GM18861 (cell line): ENCODE data around the gene UROC1.

ENCODE experiments used
- ATAC-seq: cut with Tn5 transposase; IDR thresholded peaks from one replicate; pipeline ENCODE4 v1.9.1; 2021; ENCODE audit not compliant: unreplicated experiment

Gene UROC1

DNA sequence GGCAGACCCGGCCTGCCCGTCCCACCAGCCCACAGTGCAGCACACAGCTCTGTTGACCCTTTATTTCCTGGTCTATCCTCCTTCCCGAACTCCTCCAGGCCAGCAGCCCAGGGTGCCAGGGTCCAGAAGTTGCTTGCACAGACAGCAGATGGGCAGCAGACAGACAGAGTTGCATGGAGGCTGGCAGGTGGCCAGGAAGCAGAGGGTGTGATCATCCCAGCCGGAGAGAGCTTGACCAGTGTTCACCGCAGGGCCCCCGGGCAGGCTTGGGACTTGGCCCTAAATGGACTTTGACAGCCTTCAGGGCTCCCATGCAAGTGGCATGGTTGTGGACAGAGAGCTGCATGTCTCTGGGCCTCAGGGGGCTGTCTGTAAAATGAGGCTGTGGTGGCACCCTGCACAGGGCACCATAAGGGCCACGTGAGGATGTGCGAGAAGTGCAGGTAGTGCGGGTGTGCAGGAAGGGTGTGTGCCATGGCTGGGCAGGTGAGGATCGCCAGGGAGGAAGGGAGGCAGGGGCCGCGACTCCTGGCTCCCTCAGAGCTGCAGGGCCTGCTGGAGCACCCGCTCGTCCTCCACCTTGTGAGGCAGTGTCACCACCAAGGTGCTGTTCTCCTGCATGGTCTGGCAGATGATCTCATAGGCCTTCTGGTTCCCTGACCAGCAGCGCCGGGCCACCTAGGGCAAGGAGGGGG lies 35.6 kb downstream of the UROC1 start:
- no peak for ATAC-seq

DNA sequence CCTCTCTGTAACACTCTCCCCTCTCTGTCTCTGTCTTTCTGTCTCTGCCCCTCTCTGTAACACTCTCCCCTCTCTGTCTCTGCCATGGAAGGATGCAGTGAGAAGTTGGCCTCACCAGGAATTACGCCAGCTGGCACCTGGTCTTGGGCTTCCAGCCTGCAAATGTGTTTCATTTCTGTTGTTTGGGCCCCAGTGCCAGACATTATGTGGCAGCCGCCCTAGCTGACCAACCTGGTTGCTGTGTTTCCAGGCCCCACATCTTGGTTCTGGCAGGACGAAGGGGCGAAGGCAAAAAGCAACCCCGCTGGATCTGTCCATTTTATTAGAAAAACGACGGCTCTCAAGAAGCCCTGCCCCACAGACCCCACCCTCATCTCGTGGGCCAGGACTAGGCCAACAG lies 36.7 kb downstream of the UROC1 start:
- no peak for ATAC-seq

DNA sequence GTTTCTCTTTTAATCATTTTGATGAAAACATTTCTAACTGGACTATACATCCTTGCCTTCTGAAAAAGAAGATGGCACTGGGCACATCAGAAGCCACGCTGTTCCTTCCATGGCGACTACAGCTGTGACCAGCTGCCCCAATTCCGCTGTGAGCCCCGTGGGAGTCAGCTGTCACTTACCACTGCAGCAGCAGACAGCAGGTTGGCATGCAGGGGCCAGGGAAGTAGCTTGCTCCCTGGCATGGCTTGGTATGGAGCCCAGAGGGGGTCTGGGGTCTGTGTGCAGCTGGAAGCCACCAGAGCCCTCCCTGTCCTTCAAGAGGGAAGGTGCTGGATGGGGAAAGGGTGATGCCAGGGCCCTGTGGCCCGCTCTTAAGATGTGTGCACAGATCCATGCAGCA lies 37.4 kb downstream of the UROC1 start:
- ATAC-seq: no peak

DNA sequence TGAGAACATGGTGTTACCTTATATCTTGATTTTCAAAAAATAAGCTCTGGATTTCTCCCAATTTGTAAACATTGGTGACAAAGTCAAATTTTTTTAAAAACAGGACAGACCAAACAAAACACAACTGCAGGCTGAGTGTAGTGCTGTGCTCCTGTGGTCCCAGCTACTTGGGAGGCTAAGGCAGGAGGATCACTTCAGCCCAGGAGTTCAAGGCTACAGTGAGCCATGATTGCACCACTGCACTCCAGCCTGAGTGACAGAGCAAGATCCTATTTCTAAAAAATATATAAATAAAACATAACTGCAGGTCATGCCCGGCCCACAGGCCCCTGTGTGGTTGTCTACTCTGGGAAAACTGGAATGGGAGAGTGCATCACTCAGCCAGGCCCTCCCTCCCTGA lies 37.9 kb downstream of the UROC1 start:
- no peak for ATAC-seq

DNA sequence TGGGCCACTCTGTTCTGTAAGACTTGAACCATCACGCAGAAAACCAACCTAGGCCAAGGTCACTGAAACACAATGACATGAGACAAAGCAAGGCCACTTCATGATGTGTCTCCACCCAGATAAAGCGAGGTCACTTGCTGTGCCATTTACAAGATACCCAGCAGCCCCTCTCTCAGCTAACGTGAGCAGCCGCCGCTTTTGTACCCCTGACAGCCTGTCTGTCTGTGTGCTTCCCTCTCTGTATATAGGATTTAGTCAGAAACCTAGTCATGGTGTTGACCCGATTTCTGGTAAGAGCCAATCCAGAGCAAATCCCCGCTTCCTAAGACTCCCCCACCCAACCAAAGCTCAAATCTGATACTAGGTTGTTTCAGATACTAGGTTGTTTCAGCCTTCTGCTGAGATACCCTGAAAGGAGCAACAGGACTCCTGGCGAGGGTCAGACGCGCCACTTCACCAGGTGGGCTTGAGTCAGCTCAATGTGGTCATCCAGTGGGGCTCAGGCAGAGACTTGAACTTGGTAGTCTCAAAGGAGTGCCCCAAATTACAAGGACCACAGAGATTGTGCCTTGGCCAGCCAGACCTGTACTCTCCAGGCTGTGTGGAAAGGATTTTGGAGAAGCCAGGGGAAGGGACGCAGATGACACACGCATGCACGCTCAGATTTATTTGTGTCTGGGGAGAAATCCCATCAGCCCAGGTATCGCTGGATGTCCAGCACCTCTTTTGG lies 38.8 kb downstream of the UROC1 start:
- no peak for ATAC-seq

DNA sequence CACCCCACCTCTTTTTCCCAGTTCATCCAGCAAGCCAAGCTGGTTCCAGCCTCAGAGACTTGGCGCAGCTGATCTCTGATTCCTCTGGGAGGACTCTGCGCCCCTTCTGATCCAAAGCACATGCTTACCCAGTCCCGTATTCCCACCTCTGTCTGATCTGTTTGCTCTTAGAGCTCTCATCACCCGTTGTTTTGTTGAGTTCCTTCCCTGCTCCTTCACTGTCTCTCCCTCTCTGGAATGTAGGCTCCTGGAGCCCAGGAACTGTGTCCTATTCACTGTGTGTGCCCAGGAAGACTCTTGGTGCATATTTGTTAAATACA lies 40.6 kb downstream of the UROC1 start:
- ATAC-seq: no peak

DNA sequence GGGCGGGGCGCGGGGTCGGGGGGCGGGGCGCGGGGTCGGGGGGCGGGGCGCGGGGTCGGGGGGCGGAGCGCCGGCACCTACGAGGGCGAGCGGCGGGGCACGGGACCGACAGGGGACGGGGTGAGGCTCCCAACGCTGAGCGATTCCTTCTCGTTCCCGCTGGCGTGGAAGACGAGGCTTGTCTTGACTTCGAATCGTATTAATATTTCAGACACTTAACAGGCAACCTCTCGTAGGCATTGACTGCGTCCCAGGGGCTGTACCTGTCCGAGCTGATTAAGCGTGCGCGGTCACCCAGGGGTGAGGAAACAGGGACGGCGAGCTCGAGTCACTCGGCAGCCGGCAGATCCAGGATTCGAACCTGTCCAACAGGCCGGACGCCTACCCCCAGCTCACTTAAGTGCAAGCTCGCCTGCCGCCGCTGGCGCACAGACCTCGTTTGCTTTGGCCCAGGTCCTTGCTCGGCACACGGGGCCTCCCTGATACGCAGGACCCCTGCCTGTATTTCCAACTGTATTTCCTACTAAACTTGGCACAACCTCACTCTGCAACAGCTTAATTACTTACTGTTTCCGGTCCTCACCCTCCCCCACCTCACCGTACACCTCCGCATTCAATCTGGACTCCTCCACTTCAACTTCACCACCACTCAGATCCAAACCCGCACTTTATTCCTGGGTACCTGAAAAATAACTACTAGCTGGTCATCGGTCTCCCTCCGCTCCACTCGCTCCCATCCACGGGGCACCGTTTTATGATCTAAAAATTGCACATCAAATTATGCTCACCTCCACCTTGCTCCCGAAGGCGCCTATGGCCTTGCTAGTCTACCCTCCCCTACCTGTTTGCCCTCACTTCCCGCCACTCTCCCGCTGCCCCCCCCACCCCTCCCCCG lies 41.2 kb downstream of the UROC1 start:
- ATAC-seq: peak; percentile 9

DNA sequence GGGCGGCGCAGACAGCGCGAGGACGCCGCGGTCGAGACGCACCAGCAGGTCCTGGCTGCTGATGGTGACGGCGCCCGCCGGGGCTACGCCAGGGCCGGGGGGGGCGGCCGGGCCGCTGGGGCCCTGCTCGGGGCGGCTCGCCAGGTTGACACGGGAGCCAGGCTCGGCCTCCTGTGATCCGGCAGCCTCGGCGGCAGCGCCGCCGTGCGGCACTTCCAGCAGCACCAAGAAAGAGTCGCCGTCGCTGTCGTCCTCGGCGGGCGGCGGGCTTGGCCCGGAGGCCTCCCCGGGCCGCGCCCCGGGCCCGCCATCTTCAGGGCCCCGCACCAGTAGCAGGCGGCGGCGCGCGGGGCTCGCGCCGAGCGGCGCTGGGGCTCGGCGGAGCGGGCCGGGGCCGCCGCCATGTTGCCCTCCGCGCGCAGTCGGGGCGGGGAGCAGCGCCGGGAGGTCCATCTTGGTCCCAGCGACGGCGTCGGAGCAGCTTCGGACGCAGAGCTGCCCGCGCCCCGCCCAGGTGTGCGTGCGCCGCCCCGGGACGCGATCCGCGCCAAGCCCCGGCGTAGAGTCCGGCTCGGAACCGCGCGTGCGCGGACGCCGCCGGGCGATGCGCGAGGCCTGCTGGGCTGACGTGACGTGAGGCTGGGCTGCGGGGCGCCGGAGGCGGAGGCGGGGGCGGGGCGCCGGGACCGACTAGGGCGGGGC lies 42.0 kb downstream of the UROC1 start, which contains the start of gene ZXDC:
Gene ZXDC (minus strand): TSS at position 479 of the 702 bp plus-strand sequence. CDS start 26 bp downstream, at position 453.
- ATAC-seq: peak; percentile 85

DNA sequence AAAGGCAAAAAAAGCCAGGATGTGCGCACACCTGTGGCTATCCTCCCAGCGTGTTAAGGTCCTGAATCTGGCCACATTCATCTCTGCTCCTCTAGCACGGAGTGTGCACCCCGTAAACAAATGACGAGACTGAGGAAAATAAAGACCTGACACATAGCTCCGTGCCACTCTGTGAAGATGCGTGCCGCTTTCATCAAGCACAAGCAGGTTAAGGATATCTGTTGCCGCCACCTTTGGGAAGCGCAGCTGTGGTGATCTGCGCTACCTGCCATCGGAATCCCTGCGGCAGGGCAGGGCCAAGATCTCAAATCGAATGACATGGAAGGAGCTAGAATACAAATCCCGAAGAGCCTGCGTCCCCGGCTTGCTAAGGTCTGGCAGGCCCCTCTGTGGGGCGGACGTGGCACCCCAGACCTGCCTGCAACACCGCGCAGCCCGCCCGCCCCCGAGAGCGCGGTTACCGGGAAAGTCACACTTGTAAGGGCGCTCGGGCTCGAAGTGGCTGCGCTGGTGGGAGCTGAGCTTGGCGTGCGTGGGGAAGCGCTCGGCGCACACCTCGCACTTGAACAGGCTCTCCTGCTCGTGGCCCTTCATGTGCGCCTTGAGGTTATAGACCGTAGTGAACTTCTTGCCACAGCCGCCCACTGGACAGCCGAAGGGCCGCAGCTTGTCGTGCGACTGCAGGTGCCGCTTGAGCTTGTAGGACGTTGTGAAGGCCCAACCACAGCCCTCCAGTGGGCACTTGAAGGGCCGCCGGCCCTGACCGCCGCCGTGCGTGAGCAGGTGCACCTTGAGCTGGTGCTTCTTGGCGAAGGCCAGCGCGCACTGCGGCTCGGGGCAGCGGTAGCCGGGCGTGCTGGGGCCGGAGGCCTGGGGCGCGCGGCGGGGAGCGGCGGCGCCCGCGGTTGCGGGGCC lies 42.8 kb downstream of the UROC1 start:
- ATAC-seq: peak; percentile 8

DNA sequence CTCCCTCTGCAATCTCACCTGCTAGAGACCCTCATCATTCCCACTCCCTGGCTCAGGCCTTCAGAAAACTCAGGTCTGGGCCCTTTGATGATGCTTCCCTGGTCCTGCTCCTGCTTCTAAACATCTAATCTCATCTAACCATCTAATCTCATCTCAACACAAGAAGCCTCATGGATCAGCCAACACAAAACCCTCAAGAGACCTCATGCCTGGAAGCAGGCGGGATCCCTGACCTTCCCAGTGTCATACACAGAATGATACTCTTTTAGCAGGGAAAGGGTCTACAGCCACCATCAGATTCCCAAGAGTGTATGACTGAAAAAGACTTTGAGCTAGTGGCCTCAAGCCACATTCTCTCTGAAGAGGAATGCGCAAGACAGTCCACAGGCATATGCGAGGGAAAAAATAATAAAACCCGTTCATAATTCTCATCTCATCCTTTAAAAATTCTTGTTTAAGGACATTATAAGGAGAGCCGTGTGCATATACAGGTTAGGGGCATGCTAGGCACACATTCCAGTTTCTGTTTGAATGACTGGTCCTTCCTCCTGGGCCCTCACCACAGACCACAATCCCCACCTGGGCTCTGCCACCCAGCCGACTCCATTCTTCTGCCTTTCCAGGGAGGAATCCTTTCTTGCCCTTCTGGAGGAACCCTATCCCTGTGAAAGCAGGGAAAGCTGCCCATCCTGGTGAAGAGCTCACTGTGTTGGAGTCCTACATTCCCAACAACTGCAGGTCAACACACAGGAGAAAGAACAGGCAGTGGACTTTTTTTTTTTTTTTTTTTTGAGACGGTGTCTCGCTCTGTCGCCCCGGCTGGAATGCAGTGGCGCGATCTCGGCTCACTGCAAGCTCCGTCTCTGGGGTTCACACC lies 44.0 kb downstream of the UROC1 start:
- ATAC-seq: no peak

DNA sequence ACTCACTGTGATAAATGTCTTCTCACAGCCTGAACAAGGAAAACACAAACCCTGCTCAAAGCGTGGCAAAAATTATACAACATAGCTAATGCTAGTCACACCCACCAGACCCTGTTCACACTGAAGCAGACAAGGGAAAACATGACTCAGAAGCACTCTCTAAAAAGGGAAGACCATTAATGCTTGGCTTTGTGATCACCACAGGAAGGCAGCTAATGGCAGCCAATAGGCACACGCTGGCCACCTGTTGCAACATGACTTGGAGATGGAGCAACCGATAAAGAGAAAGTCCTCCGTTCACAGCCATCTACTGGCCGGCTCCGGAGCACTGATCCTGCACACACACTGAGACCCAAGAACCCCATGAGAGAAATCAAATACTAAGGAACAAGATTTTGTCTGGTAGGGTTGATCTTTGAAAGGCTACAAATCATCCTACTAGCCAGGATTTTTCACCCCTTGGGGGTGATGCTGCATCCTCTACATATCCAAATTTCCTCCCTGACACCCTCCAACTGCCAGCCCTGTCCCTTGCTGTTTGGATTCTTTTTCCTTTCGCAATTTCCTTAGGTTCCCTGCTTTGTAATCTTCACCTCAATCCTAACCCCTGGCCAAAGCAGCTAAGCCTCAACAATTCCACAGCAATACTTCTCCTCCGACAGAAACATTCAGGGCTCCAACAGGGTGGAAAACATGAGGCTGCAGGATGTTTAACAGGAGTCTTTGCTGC lies 45.1 kb downstream of the UROC1 start:
- ATAC-seq: no peak

DNA sequence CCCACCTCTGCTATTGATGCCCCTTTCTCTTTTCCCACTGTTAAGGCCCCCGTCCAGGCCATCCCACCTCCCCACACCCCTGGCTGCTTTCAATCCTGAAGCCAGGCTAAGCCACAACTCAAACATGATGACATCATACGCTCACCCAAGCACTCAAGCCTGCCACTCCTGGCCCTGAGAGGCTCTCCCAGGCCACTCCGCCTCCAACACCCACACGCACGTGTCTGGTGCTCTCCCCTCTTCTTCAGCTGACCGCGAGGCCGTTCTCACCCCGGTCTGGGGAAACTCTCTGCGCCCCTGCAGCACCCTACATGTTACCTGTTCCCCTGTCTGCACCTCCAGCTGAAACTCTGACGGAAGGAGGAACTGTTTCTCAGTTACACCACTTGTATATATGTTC lies 48.1 kb downstream of the UROC1 start:
- ATAC-seq: no peak

DNA sequence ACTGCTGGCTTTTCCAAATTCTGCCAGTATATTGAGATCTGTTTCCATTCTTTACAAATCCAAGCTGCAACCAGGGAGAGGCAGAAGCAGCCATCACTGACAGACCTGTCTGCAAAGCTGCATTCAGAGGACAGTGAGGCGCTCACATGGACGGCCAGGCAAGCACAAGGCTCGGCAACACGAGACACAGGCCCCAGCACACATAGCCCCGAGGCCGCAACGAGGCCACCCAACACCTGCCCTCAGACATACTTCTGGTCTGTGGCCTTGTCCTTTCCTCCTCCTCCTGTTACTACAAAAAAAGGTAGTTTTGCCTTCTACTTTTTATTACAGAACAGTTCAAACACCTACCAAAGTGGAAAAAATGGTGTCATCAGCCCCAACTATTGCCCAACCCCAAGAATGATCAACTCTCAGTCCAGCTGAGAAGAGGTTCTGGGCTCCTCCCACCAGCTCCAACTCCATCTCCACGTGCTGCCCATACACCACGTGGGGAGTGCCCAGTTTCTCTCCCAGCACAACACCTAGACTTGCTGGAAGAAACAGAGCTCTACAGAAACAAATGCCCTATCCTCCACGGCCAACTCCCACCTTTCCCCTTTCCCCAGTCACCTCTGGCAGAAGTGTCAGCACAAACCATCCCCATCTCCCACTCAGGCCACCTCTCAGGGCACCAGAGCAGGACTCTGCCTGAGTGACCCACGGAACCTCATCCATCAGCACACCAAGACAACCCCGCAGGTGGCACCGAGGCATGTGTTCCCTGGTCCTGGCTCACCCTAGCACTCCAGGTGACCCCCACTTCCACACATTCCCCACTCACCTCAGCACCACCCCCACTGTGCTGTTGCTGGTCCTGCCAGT lies 49.3 kb downstream of the UROC1 start:
- no peak for ATAC-seq

DNA sequence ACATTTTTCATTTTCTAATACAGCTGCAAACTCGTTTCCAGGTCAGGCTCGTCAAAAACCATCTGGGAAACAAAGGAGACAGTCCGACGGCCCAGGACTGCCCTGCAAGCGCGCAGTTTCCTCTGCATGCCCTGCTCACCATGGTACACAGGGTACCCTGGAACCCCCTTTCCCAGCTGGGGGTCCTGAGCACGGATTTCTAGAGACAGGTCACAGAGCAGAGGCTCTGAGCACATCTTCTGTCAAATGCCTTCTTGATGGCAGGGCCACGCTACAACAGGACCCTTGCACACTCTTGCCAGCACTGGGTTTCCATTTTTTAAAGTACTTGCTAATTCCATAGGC lies 50.0 kb downstream of the UROC1 start:
- ATAC-seq: no peak

DNA sequence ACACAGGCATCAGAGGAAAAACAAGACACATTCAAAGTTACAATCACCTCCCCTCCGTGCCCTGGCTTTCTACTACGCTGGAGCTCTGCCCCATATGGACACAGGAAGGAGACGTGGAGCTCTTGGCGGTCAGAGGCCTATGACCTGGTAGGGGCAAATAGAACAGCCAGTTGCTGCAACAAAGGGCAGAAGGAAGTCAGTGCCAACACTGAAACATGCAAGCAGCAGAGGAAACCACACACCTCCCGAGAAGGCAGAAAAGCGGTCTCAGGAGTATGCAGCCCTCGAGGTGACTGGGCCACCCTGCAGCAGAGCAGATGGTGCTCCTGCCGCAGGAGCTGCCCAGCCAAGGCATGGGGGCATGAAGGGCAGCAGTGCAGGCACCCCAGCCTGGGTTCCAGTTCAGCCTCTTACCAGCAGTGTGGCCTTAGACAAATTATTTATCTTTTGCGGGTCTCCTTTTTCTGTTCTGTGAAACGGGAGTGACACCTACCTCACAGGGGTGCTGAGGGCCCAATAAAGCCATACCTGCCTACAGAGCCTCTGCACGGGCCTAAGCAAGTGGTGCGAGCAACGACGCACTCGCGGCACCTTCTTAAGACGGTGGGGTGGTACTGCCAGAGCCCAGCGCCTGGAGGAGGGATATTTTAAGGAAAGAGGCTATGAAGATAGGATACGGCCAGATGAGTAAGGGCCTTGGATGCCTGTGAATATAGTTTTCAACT lies 50.5 kb downstream of the UROC1 start:
- ATAC-seq: no peak

DNA sequence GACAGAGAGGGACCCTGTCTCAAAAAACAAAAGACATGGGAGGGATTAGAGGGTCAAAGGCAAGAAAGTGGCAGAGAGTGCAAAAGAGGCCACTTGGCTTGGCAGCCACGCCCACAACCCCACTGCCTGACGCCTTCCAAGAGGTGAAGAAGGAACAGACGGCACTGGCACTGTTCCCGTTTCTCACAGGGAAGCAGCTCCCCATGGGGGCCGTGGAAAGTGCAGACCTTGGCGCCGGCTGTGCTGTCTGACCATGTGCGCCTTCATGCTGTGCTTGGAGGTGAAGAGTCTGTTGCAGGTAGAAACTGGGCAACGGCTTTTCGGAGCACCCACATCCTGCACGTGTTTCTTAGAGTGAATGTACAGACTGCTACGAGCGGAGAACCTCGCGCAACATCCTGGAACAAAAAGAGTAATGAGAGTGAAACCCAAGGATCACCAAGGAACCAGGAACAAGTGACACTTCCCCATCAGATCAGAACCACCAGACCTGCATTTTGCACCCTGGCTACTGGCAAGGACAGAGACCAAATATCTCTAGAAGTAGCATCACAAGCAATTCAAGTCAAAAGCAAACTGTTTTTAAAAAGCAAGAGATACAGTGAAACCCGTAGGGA lies 51.5 kb downstream of the UROC1 start:
- no peak for ATAC-seq

DNA sequence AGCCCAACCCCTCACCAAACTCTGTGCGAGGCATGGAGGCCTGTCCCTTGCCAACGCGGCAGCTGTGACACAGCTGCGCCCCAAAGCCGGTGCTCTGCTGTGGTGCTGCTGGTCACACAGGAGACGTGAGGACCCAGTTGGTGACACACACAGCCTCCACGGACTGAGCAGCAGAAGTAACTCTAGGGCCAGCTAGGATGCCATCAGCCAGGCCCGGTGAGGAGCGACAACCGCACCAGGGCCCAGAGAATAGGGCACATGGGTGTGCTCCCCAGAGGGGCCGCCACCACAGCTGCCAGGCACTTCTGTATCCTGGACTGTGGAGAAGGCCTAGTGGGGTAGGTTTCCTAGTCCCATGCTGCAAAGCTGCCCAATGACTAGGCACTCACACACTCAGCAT lies 52.6 kb downstream of the UROC1 start:
- no peak for ATAC-seq
